ENCODE data around the gene PHLDB2. TPM values are rescaled to one million over a fixed set of nuclear protein-coding genes. Genes with fewer than 3 reads are reported as not detected.

PHLDB2 gene
- total and polyA plus RNA-seq, 2 of the 13 experiments (the other 11 are each of a cell fraction or from before 2014, with no cell fraction given) = 8.4 to 23.6 TPM

GRCh38 chr3:112018712-112019111, 159.6 kb downstream of the PHLDB2 start:
- H3K4me3 ChIP-seq (replicated peaks in 1 of 3; ENCODE audit: insufficient read depth in 1 of 3, low read depth in 2 of 3, low read length in 3 of 3) = no peak overlapping the region
- ChIA-PET POLR2A (no interaction called here), CTCF (ENCODE audit: low intra/inter-chr PET ratio, low total read pairs) (no interaction called here)
- H3K27me3 ChIP-seq (ENCODE audit: control insufficient read depth in 1 of 2, insufficient read depth in 2 of 2, low read length in 2 of 2) = 0 out of 5 replicates have a peak, but pooled peaks cover 0 to 5% of the 10 kb centered on the region in 2 experiments
- 14% methylated on average over 4 of the region's 4 CpGs for WGBS (ENCODE audit: low lambda C conversion rate)
- no peaks in the 10 kb centered on the region; the same call in 1 of the 2 replicates for H3K4me1 ChIP-seq (ENCODE audit: insufficient read depth, low read length)
- H3K9me3 ChIP-seq (ENCODE audit: low read length) = no peaks in the 10 kb centered on the region
- no peaks in the 10 kb centered on the region for H4K20me1 ChIP-seq (ENCODE audit: insufficient read depth, low read length)
- no peak for FAIRE-seq
- no peak for DNase-seq (ENCODE audit: low spot score)
- TF ChIP-seq CEBPB (IDR thresholded peaks at IDR 0.05; ENCODE audit: borderline replicate concordance, low read depth, low read length) = peak; percentile 29; the same call in 1 of the 2 replicates
- TF ChIP-seq POGZ (CRISPR knock-in tag; IDR thresholded peaks at IDR 0.05) = no peak
- no TSS peak for BruUV-seq (replicated peaks)
- no peak overlapping the region for H2AFZ ChIP-seq (ENCODE audit: low read length)
- H3K36me3 ChIP-seq (replicated peaks in 1 of 2; ENCODE audit: control insufficient read depth in 1 of 2, insufficient read depth in 2 of 2, low read length in 2 of 2) = no peaks in the 10 kb centered on the region
- in situ Hi-C loops (cut with HindIII; ENCODE audit: extremely low pct_ligation_motif_present, low pct_unique_long_range_greater_than_20kb) = no loop called here
- ATAC-seq = no peak
- no peaks in the 10 kb centered on the region for H3K79me2 ChIP-seq (ENCODE audit: insufficient read depth, low read length)
- intact Hi-C loops (cut with micrococcal nuclease; ENCODE audit: unreplicated experiment) = loop anchor here (10.0 kb wide), 1 partner anchor 444 kb away; no protein-coding TSS in a partner anchor
- no peak overlapping the region for H3K27ac ChIP-seq (ENCODE audit: extremely low read length, insufficient read depth, low read length)
- H3K9ac ChIP-seq (ENCODE audit: insufficient read depth, low read depth, low read length) = no peak overlapping the region
- H3K4me2 ChIP-seq (ENCODE audit: low read depth, low read length) = no peak overlapping the region

GRCh38 chr3:112019716-112020115, 160.7 kb downstream of the PHLDB2 start:
- no peaks in the 10 kb centered on the region for H3K4me1 ChIP-seq (ENCODE audit: insufficient read depth, low read length)
- H3K27me3 ChIP-seq (ENCODE audit: control insufficient read depth in 1 of 2, insufficient read depth in 2 of 2, low read length in 2 of 2) = 0 out of 5 replicates have a peak, but pooled peaks cover 0 to 5% of the 10 kb centered on the region in 2 experiments
- H3K79me2 ChIP-seq (ENCODE audit: insufficient read depth, low read length) = no peaks in the 10 kb centered on the region
- no peaks in the 10 kb centered on the region for H3K36me3 ChIP-seq (replicated peaks in 1 of 2; ENCODE audit: control insufficient read depth in 1 of 2, insufficient read depth in 2 of 2, low read length in 2 of 2)
- ChIA-PET CTCF (ENCODE audit: low intra/inter-chr PET ratio, low total read pairs) (no interaction called here), POLR2A (no interaction called here)
- DNase-seq (ENCODE audit: low spot score) (no peak), FAIRE-seq (no peak), ATAC-seq (no peak)
- no TSS peak for BruUV-seq (replicated peaks)
- H3K4me3 ChIP-seq (replicated peaks in 1 of 3; ENCODE audit: insufficient read depth in 1 of 3, low read depth in 2 of 3, low read length in 3 of 3) = no peak overlapping the region
- intact Hi-C loops (cut with micrococcal nuclease; ENCODE audit: unreplicated experiment) = loop anchor here (10.0 kb wide), 1 partner anchor 445 kb away; no protein-coding TSS in a partner anchor
- 0% methylated on average over 1 of the region's 1 CpG for WGBS (ENCODE audit: low lambda C conversion rate)
- H3K9ac ChIP-seq (ENCODE audit: insufficient read depth, low read depth, low read length) = no peak overlapping the region
- no peaks in the 10 kb centered on the region for H3K9me3 ChIP-seq (ENCODE audit: low read length)
- H4K20me1 ChIP-seq (ENCODE audit: insufficient read depth, low read length) = no peaks in the 10 kb centered on the region
- no peak overlapping the region for H3K27ac ChIP-seq (ENCODE audit: extremely low read length, insufficient read depth, low read length)
- TF ChIP-seq CEBPG (CRISPR knock-in tag; IDR thresholded peaks at IDR 0.05) (no peak), ZNF10 (CRISPR knock-in tag; IDR thresholded peaks at IDR 0.05; ENCODE audit: borderline replicate concordance, low read depth) (no peak), HDAC2 (CRISPR knock-in tag; IDR thresholded peaks at IDR 0.05) (no peak), XRCC5 (optimal IDR thresholded peaks at IDR 0.05; ENCODE audit: low read length) (no peak), FOSL1 (CRISPR knock-in tag; IDR thresholded peaks at IDR 0.05; ENCODE audit: borderline replicate concordance) (no peak), NCOA1 (CRISPR knock-in tag; IDR thresholded peaks at IDR 0.05) (no peak), ATF4 (CRISPR knock-in tag; IDR thresholded peaks at IDR 0.05) (no peak), FOXM1 (CRISPR knock-in tag; IDR thresholded peaks at IDR 0.05) (no peak), NONO (IDR thresholded peaks at IDR 0.05) (no peak), NONO (CRISPR knock-in tag; conservative IDR thresholded peaks at IDR 0.05) (no peak), EED (CRISPR knock-in tag; IDR thresholded peaks at IDR 0.05) (no peak), ZNF143 (CRISPR knock-in tag; IDR thresholded peaks at IDR 0.05) (no peak), RNF219 (CRISPR knock-in tag; IDR thresholded peaks at IDR 0.05) (no peak)
- in situ Hi-C loops (cut with HindIII; ENCODE audit: extremely low pct_ligation_motif_present, low pct_unique_long_range_greater_than_20kb) = no loop called here
- H2AFZ ChIP-seq (ENCODE audit: low read length) = no peak overlapping the region
- no peak overlapping the region for H3K4me2 ChIP-seq (ENCODE audit: low read depth, low read length)
